Measurements from ENCODE around the gene NME7. TPM values are rescaled to one million over a fixed set of nuclear protein-coding genes. Genes with fewer than 3 reads are reported as not detected.

NME7 gene
- total RNA-seq, 1 donor from 2014 or later = 23.6 TPM

DNA sequence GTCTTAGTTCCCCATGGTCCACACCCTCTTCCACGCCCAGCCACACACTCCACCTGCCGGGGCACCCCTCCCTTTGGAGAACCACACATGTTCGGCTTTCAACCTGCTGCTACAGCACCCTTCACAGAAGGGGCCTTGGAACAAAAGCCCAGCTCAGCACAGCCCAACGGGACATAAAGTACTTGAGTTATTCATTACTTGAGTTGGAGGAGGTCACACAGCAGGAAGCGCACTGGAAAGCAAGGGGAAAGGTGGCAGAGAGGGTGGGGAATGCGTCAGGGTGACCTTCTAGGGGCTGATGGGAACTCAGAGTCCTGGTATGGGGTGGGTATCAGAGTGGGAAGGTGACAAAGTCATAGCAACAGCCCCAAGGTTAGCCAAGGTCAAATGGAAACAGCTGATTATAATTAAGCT lies 264.1 kb downstream of the NME7 start:
- Histone ChIP-seq H3K9me3 (no peaks in the 10 kb centered on the region), H3K27ac (no peak overlapping the region), H3K36me3 (no peaks in the 10 kb centered on the region), H3K4me1 (peaks cover 23% of the 10 kb centered on the region), H3K4me3 (no peak overlapping the region), H3K27me3 (no peaks in the 10 kb centered on the region)
- DNase-seq (ENCODE audit: extremely low spot score in 2 of 2) = no peak
- TF ChIP-seq POLR2A (IDR thresholded peaks at IDR 0.05) (no peak), POLR2AphosphoS5 (IDR thresholded peaks at IDR 0.05; ENCODE audit: insufficient read depth in 1 of 2, low read depth in 1 of 2) (no peak)
- TF ChIP-seq, protein P1, sequence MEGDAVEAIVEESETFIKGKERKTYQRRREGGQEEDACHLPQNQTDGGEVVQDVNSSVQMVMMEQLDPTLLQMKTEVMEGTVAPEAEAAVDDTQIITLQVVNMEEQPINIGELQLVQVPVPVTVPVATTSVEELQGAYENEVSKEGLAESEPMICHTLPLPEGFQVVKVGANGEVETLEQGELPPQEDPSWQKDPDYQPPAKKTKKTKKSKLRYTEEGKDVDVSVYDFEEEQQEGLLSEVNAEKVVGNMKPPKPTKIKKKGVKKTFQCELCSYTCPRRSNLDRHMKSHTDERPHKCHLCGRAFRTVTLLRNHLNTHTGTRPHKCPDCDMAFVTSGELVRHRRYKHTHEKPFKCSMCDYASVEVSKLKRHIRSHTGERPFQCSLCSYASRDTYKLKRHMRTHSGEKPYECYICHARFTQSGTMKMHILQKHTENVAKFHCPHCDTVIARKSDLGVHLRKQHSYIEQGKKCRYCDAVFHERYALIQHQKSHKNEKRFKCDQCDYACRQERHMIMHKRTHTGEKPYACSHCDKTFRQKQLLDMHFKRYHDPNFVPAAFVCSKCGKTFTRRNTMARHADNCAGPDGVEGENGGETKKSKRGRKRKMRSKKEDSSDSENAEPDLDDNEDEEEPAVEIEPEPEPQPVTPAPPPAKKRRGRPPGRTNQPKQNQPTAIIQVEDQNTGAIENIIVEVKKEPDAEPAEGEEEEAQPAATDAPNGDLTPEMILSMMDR (IDR thresholded peaks at IDR 0.05) = no peak
- intact Hi-C loops (cut with DNase I) = no loop called here

DNA sequence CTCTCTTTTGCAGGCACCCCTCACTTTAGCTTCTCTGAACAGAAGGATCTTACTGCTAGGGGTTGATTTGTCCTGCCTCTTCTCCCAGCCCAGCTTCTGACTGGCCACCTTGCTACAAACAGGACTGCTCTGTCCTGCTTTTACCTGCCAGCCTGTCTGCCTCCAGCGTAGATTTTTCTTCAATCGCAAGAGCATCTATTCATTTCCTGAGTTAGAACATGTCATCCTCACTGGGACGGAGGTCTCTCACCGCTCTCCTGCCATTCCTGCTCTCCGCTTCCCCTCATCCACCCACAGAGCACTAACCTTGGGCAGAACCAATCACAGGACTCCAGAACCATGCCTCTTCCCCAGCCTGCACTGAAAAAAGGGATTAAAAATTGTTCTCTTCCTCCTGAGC lies 264.6 kb downstream of the NME7 start:
- intact Hi-C loops (cut with DNase I) = no loop called here
- Histone ChIP-seq H3K27me3 (no peaks in the 10 kb centered on the region), H3K9me3 (no peaks in the 10 kb centered on the region), H3K4me1 (peaks cover 23% of the 10 kb centered on the region), H3K4me3 (no peak overlapping the region), H3K27ac (no peak overlapping the region), H3K36me3 (no peaks in the 10 kb centered on the region)
- no peak for DNase-seq (ENCODE audit: extremely low spot score in 2 of 2)
- TF ChIP-seq POLR2A (IDR thresholded peaks at IDR 0.05) = no peak

DNA sequence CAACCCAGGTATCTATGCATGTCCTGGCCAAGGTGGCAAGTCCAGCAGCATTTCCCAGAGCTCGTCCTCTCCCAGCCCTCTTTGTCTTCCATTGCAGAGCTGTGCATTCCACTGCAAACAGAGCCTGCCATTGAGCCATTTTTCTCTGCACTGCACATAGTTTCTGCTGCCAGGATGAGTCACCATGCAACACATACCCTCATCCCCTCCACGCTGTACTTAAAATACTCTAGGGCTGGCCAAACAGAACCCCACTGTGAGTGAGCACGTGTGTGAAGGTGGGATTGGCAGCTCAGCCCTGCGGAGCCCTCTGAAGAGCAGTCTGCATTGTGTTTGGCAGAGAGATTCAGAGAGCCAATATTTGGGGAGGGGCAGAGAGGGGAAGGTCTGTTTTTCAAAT lies 265.0 kb downstream of the NME7 start:
- H3K4me3 ChIP-seq = no peak overlapping the region
- intact Hi-C loops (cut with DNase I) = no loop called here

DNA sequence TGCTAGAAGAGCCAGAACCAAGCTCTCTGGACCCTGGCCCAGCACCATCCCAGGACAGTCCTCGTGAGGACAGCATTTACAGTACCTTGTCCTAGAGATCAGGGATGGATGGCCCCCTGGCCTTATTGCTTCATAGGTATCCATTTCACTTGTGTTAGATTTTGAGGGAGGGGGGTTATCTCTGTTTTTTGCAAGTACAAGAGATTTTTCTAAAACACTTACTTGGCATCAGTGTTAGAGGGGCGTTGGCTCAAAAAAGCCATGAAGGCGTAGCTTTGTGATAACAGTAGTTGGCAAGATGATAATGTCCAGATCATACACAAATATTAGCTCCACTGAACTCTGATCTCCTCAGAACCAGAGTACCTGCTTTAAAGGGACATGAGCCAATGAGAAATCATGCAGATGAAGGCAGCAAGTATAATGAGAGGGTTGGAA lies 266.9 kb downstream of the NME7 start:
- Histone ChIP-seq H3K4me3 (no peak overlapping the region), H3K4me1 (peaks cover 21% of the 10 kb centered on the region), H3K36me3 (no peaks in the 10 kb centered on the region), H3K27ac (no peak overlapping the region), H3K9me3 (no peaks in the 10 kb centered on the region), H3K27me3 (no peaks in the 10 kb centered on the region)
- TF ChIP-seq POLR2A (IDR thresholded peaks at IDR 0.05) (no peak), POLR2AphosphoS5 (IDR thresholded peaks at IDR 0.05; ENCODE audit: insufficient read depth in 1 of 2, low read depth in 1 of 2) (no peak)
- TF ChIP-seq, protein P1 (IDR thresholded peaks at IDR 0.05) = no peak
- no peak for DNase-seq (ENCODE audit: extremely low spot score in 2 of 2)
- intact Hi-C loops (cut with DNase I) = no loop called here

More for the DNA sequence above, 265.0 kb downstream of the NME7 start:
- Histone ChIP-seq H3K4me1 (peaks cover 23% of the 10 kb centered on the region), H3K27me3 (no peaks in the 10 kb centered on the region), H3K27ac (no peak overlapping the region), H3K36me3 (no peaks in the 10 kb centered on the region), H3K9me3 (no peaks in the 10 kb centered on the region)
- no peak for DNase-seq (ENCODE audit: extremely low spot score in 2 of 2)
- TF ChIP-seq POLR2A (IDR thresholded peaks at IDR 0.05) = no peak
- TF ChIP-seq POLR2AphosphoS5 (IDR thresholded peaks at IDR 0.05; ENCODE audit: insufficient read depth in 1 of 2, low read depth in 1 of 2) = no peak
- TF ChIP-seq, protein P1 (IDR thresholded peaks at IDR 0.05) = no peak

DNA sequence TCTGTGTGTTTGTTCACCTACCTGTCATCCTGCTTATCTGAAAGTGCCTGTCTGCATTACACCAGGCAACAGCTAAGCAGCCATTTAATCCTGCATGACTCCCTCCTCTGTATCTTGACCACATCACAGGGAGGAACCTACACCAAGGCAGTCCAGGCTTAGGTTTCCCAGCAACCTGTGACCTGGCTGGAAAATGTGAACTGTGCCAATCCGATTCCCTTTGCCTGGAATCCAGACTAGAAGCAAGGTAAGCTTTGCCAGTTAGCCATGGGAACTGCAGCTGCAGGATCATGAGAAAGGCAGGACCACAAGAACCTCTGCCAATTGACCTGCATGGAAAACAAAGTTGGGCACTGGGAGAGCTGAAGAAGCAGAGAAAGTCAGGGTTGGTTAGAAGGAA lies 267.4 kb downstream of the NME7 start:
- intact Hi-C loops (cut with DNase I) = no loop called here

More for the DNA sequence above, 267.4 kb downstream of the NME7 start:
- H3K36me3 ChIP-seq = no peaks in the 10 kb centered on the region
- no peaks in the 10 kb centered on the region for H3K9me3 ChIP-seq
- H3K4me3 ChIP-seq = no peak overlapping the region
- H3K27me3 ChIP-seq = no peaks in the 10 kb centered on the region
- H3K27ac ChIP-seq = no peak overlapping the region
- no peak for TF ChIP-seq POLR2AphosphoS5 (IDR thresholded peaks at IDR 0.05; ENCODE audit: insufficient read depth in 1 of 2, low read depth in 1 of 2)
- no peak for TF ChIP-seq POLR2A (IDR thresholded peaks at IDR 0.05)
- TF ChIP-seq, protein P1 (IDR thresholded peaks at IDR 0.05) = no peak
- DNase-seq (ENCODE audit: extremely low spot score in 2 of 2) = no peak
- peaks cover 17% of the 10 kb centered on the region for H3K4me1 ChIP-seq

Measured in vagina (tissue), 2 donors.